Measurements from ENCODE around the gene WWTR1. TPM values are rescaled to one million over a fixed set of nuclear protein-coding genes. Genes with fewer than 3 reads are reported as not detected.

The WWTR1 gene
- total and polyA plus RNA-seq, 4 donors: 4.5 to 11.8 (median 9.0) TPM

- no peaks in the 10 kb centered on the region for H3K27me3 ChIP-seq (ENCODE audit: control insufficient read depth in 4 of 4, insufficient read depth in 4 of 4, low read length in 3 of 4)
- no peak for TF ChIP-seq JUND (IDR thresholded peaks at IDR 0.05)
- TF ChIP-seq ZBTB33 (IDR thresholded peaks at IDR 0.05): no peak
- TF ChIP-seq FOXA1 (IDR thresholded peaks at IDR 0.05): no peak
- no peaks in the 10 kb centered on the region for H3K9me3 ChIP-seq (ENCODE audit: control insufficient read depth in 4 of 4, low read length in 3 of 4)
- H3K9ac ChIP-seq (ENCODE audit: low read depth in 1 of 2, low read length in 2 of 2): no peak overlapping the region
- no peak overlapping the region for H3K4me3 ChIP-seq (ENCODE audit: low read depth in 1 of 3, low read length in 3 of 3)
- peaks cover 0 to 7% (median 2%) of the 10 kb centered on the region in 4 donors for H3K36me3 ChIP-seq (ENCODE audit: control insufficient read depth in 4 of 4, insufficient read depth in 3 of 4, low read depth in 1 of 4, low read length in 3 of 4)
- 88% methylated on average over 2 of the region's 2 CpGs for WGBS
- peaks cover 0 to 7% (median 5%) of the 10 kb centered on the region in 4 donors for H3K4me1 ChIP-seq (ENCODE audit: control insufficient read depth in 4 of 4, insufficient read depth in 4 of 4, low read length in 3 of 4)
- no peak for DNase-seq (ENCODE audit: low spot score)
- H3K27ac ChIP-seq (ENCODE audit: low read depth in 1 of 2, low read length in 2 of 2): no peak overlapping the region
These were observed 86.4 kb downstream of the WWTR1 start for GRCh38 chr3:149571381-149571780.

GRCh38 chr3:149570016-149570415, 87.8 kb downstream of the WWTR1 start:
- peaks cover 0 to 7% (median 2%) of the 10 kb centered on the region in 4 donors for H3K36me3 ChIP-seq (ENCODE audit: control insufficient read depth in 4 of 4, insufficient read depth in 3 of 4, low read depth in 1 of 4, low read length in 3 of 4)

GRCh38 chr3:149567381-149567780, 90.4 kb downstream of the WWTR1 start:
- no peak overlapping the region for H3K4me3 ChIP-seq (ENCODE audit: low read depth in 1 of 3, low read length in 3 of 3)
- DNase-seq (ENCODE audit: low spot score): no peak
- TF ChIP-seq HNF4G (IDR thresholded peaks at IDR 0.05) (no peak), GABPA (IDR thresholded peaks at IDR 0.05 in 1 of 2, conservative IDR thresholded peaks at IDR 0.05 in 1 of 2) (no peak), SP1 (IDR thresholded peaks at IDR 0.05) (no peak), EGR1 (IDR thresholded peaks at IDR 0.05; ENCODE audit: low read depth in 2 of 2) (no peak), RAD21 (IDR thresholded peaks at IDR 0.05) (no peak), FOXA2 (IDR thresholded peaks at IDR 0.05) (no peak), ZBTB33 (IDR thresholded peaks at IDR 0.05) (no peak), JUND (IDR thresholded peaks at IDR 0.05) (no peak), CTCF (IDR thresholded peaks at IDR 0.05; ENCODE audit: low read depth, low read length, missing input control) (no peak)
- 43% methylated on average over 2 of the region's 2 CpGs for WGBS
- no peaks in the 10 kb centered on the region for H3K9me3 ChIP-seq (ENCODE audit: control insufficient read depth in 4 of 4, low read length in 3 of 4)
- no peak overlapping the region for H3K9ac ChIP-seq (ENCODE audit: low read depth in 1 of 2, low read length in 2 of 2)
- H3K4me1 ChIP-seq (ENCODE audit: control insufficient read depth in 4 of 4, insufficient read depth in 4 of 4, low read length in 3 of 4): peaks cover 0 to 7% (median 5%) of the 10 kb centered on the region in 4 donors
- H3K27ac ChIP-seq (ENCODE audit: low read depth in 1 of 2, low read length in 2 of 2): no peak overlapping the region
- no peaks in the 10 kb centered on the region for H3K27me3 ChIP-seq (ENCODE audit: control insufficient read depth in 4 of 4, insufficient read depth in 4 of 4, low read length in 3 of 4)
- H3K36me3 ChIP-seq (ENCODE audit: control insufficient read depth in 4 of 4, insufficient read depth in 3 of 4, low read depth in 1 of 4, low read length in 3 of 4): peaks cover 0 to 5% (median 2%) of the 10 kb centered on the region in 4 donors

More at GRCh38 chr3:149570016-149570415, 87.8 kb downstream of the WWTR1 start:
- Histone ChIP-seq H3K9ac (ENCODE audit: low read depth in 1 of 2, low read length in 2 of 2) (no peak overlapping the region), H3K4me3 (ENCODE audit: low read depth in 1 of 3, low read length in 3 of 3) (no peak overlapping the region), H3K9me3 (ENCODE audit: control insufficient read depth in 4 of 4, low read length in 3 of 4) (no peaks in the 10 kb centered on the region), H3K4me1 (ENCODE audit: control insufficient read depth in 4 of 4, insufficient read depth in 4 of 4, low read length in 3 of 4) (peaks cover 0 to 7% (median 5%) of the 10 kb centered on the region in 4 donors), H3K27me3 (ENCODE audit: control insufficient read depth in 4 of 4, insufficient read depth in 4 of 4, low read length in 3 of 4) (no peaks in the 10 kb centered on the region), H3K27ac (ENCODE audit: low read depth in 1 of 2, low read length in 2 of 2) (no peak overlapping the region)
- DNase-seq (ENCODE audit: low spot score): no peak
- TF ChIP-seq HNF4G (IDR thresholded peaks at IDR 0.05) (no peak), GABPA (IDR thresholded peaks at IDR 0.05 in 1 of 2, conservative IDR thresholded peaks at IDR 0.05 in 1 of 2) (no peak), REST (IDR thresholded peaks at IDR 0.05) (no peak)
- WGBS: 94% methylated on average over 8 of the region's 8 CpGs

Measured in liver (tissue), 9 donors.